Keratinocyte (primary cell): Measurements from ENCODE around the gene STK32B. TPM values are rescaled to one million over a fixed set of nuclear protein-coding genes. Genes with fewer than 3 reads are reported as not detected.

ENCODE experiments used
- DNase-seq: peaks from one replicate; pipeline ENCODE4 v3.0.0-alpha.2; 2011; ENCODE audit warnings: low read depth, missing footprints, low spot score
- FAIRE-seq: peaks from 2 replicates; lab custom pipeline; 2011; peaks lifted over from hg19 to GRCh38; lab: Jason Lieb, UNC
- H2AFZ ChIP-seq: 2 replicates; pipeline ENCODE4 v1.6.0; 2012; ENCODE audit warnings: low read length, control low read depth, inconsistent platforms; ENCODE audit not compliant: control insufficient read depth
- H3K27ac ChIP-seq: 2 replicates; pipeline ENCODE4 v1.5.1; 2011; ENCODE audit warnings: low read length; ENCODE audit not compliant: control insufficient read depth, insufficient read depth
- H3K27me3 ChIP-seq: 3 replicates; pipeline ENCODE4 v1.6.0; 2011; ENCODE audit warnings: low read length; ENCODE audit not compliant: control insufficient read depth, insufficient read depth; ENCODE audit errors: extremely low read depth
- H3K36me3 ChIP-seq, 2 experiments: 2 replicates in 1 of 2; 3 replicates in 1 of 2; pipeline ENCODE4 v1.5.1; 2011; ENCODE audit warnings: low read length in 2 of 2, mild to moderate bottlenecking in 1 of 2; ENCODE audit not compliant: control insufficient read depth in 2 of 2, insufficient read depth in 2 of 2; ENCODE audit errors: extremely low read depth in 1 of 2
- H3K4me1 ChIP-seq: 3 replicates; pipeline ENCODE4 v1.5.1; 2011; ENCODE audit warnings: low read length; ENCODE audit not compliant: control insufficient read depth, insufficient read depth; ENCODE audit errors: extremely low read depth
- H3K4me2 ChIP-seq: 3 replicates; pipeline ENCODE4 v1.6.0; 2011; ENCODE audit warnings: low read depth, low read length; ENCODE audit not compliant: control insufficient read depth, insufficient read depth; ENCODE audit errors: extremely low read depth
- H3K4me3 ChIP-seq, 3 experiments: fragments of 200-600 bp in 1 of 3; sonication (generic) in 1 of 3; 2 replicates in 2 of 3; 3 replicates in 1 of 3; pipeline ENCODE4 v1.5.1; 2011 to 2016; ENCODE audit warnings: low read length in 3 of 3, mild to moderate bottlenecking in 3 of 3, control low read depth in 2 of 3, inconsistent platforms in 1 of 3, low read depth in 1 of 3, mixed read lengths in 1 of 3, mixed run types in 1 of 3, moderate library complexity in 1 of 3; ENCODE audit not compliant: control insufficient read depth in 2 of 3, insufficient read depth in 2 of 3; ENCODE audit errors: extremely low read depth in 1 of 3
- H3K79me2 ChIP-seq: 2 replicates; pipeline ENCODE4 v1.6.0; 2012; ENCODE audit warnings: low read length; ENCODE audit not compliant: control insufficient read depth, insufficient read depth
- H3K9ac ChIP-seq: 3 replicates; pipeline ENCODE4 v1.6.0; 2011; ENCODE audit warnings: low read length; ENCODE audit not compliant: control insufficient read depth, insufficient read depth; ENCODE audit errors: extremely low read depth
- H3K9me1 ChIP-seq: 3 replicates; pipeline ENCODE4 v1.6.0; 2011; ENCODE audit warnings: low read length; ENCODE audit not compliant: control insufficient read depth, insufficient read depth; ENCODE audit errors: extremely low read depth
- H3K9me3 ChIP-seq: 2 replicates; pipeline ENCODE4 v1.5.1; 2012; ENCODE audit warnings: low read depth, low read length; ENCODE audit not compliant: control insufficient read depth
- H4K20me1 ChIP-seq: 3 replicates; pipeline ENCODE4 v1.6.0; 2011; ENCODE audit warnings: low read length; ENCODE audit not compliant: control insufficient read depth, insufficient read depth; ENCODE audit errors: extremely low read depth
- EZH2 ChIP-seq: IDR thresholded peaks from one replicate; pipeline ENCODE4 v1.6.1; 2012; ENCODE audit warnings: inconsistent platforms, mild to moderate bottlenecking, low read length, moderate library complexity
- dilution Hi-C: fragments of 300-500 bp; cut with MboI; formaldehyde crosslinking; loops from one replicate; pipeline ENCODE4 v1.7.0; 2020; ENCODE audit warnings: low sequenced_read_pairs; ENCODE audit not compliant: extremely low pct_ligation_motif_present
- polyA plus RNA-seq, 5 experiments: library from polyadenylated mRNA; depleted of rRNA in 3 of 5; stranded (reverse) in 3 of 5; stranded (forward) in 1 of 5; unstranded in 1 of 5; fragments of >200 nt; gene quantifications; 1 replicate in 1 of 5; 2 replicates in 3 of 5; 3 replicates in 1 of 5; pipeline versions ENCODE4 v1.2.1 to v1.2.3, GENCODE V29; 2011 to 2012; ENCODE audit warnings: missing spikeins in 2 of 5, low read depth in 1 of 5, low replicate concordance in 1 of 5
- TF ChIP-seq, protein P1 (sequence below), 3 experiments: IDR thresholded peaks in 1 of 3; conservative IDR thresholded peaks in 1 of 3; optimal IDR thresholded peaks in 1 of 3; 2 replicates in 2 of 3; 3 replicates in 1 of 3; pipeline versions ENCODE3 to v1.5.1; 2011; ENCODE audit warnings: low read length in 3 of 3, mild to moderate bottlenecking in 3 of 3, moderate library complexity in 2 of 3, control low read depth in 1 of 3, inconsistent platforms in 1 of 3; ENCODE audit not compliant: insufficient read depth in 2 of 3; ENCODE audit errors: extremely low read depth in 1 of 3

STK32B gene
- polyA plus RNA-seq, 1 donor (not counting 4 experiments of a cell fraction or from before 2014, with no cell fraction given) = 3.4 TPM

DNA sequence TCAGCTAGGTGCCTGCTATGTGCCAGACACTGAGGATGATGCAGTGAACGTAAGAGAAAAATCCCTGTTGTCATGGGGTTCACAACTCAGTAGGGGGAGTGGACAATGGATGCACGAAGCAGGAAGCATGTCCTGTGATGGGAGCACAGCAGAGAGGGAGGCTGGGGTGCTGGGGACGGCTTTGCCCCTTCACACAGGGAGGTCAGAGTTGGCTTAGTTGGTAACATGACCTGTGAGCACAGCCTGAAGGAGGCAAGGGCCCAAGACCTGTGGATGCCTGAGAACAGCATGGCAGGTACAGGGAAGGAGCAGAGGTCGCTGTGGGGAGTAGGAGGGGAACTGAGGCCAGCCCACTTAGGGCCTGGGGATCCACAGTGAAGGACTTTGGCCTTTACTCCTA lies 109.4 kb downstream of the STK32B start:
- Histone ChIP-seq H3K4me3 (no peak overlapping the region), H3K9ac (no peak overlapping the region), H3K27me3 (no peaks in the 10 kb centered on the region), H3K27ac (no peak overlapping the region), H3K9me1 (no peaks in the 10 kb centered on the region), H3K36me3 (no peaks in the 10 kb centered on the region), H3K79me2 (no peaks in the 10 kb centered on the region), H4K20me1 (no peaks in the 10 kb centered on the region), H3K4me1 (peaks cover under 1% of the 10 kb centered on the region), H2AFZ (no peak overlapping the region), H3K4me2 (no peak overlapping the region), H3K9me3 (no peaks in the 10 kb centered on the region)
- no peak for TF ChIP-seq EZH2
- TF ChIP-seq, protein P1, sequence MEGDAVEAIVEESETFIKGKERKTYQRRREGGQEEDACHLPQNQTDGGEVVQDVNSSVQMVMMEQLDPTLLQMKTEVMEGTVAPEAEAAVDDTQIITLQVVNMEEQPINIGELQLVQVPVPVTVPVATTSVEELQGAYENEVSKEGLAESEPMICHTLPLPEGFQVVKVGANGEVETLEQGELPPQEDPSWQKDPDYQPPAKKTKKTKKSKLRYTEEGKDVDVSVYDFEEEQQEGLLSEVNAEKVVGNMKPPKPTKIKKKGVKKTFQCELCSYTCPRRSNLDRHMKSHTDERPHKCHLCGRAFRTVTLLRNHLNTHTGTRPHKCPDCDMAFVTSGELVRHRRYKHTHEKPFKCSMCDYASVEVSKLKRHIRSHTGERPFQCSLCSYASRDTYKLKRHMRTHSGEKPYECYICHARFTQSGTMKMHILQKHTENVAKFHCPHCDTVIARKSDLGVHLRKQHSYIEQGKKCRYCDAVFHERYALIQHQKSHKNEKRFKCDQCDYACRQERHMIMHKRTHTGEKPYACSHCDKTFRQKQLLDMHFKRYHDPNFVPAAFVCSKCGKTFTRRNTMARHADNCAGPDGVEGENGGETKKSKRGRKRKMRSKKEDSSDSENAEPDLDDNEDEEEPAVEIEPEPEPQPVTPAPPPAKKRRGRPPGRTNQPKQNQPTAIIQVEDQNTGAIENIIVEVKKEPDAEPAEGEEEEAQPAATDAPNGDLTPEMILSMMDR (optimal IDR thresholded peaks at IDR 0.05 in 1 of 3, IDR thresholded peaks at IDR 0.05 in 1 of 3, conservative IDR thresholded peaks at IDR 0.05 in 1 of 3; ENCODE audit: extremely low read depth in 1 of 3, insufficient read depth in 2 of 3, low read length in 3 of 3) = no peak
- dilution Hi-C loops = no loop called here
- FAIRE-seq = no peak
- DNase-seq = no peak

DNA sequence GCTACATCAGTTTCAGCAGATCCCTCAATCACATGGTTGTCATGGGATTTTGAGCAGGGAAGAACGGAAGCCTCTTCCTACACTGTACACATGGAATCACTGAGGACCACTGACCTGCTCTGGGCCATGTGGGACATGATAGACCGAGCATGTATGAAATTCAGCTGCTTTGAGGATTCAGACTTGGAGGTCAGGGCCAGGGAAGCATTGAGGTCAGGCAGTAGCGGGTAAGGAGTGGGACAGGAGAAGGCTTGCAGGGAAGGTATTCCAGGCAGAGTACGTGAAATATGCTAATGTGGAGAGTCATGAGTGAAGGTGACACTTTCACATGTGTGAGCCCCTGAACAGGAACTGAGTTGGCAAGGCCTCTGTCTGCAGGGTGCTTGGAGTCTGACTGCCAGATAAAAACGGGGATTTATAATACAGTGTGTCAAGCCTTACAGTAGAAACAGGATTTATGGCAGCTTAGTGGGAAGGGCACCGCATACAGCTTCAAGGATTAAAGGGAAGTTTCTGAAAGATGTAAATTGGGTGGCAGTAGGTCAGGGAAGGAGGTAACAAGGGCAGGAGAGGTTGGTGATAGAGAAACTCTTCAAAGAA lies 111.7 kb downstream of the STK32B start:
- Histone ChIP-seq H3K9me3 (no peaks in the 10 kb centered on the region), H3K4me3 (no peak overlapping the region), H3K36me3 (no peaks in the 10 kb centered on the region), H4K20me1 (no peaks in the 10 kb centered on the region), H3K27me3 (no peaks in the 10 kb centered on the region), H3K4me1 (peaks cover 2% of the 10 kb centered on the region), H3K9me1 (no peaks in the 10 kb centered on the region), H3K9ac (no peak overlapping the region), H3K27ac (no peak overlapping the region), H3K4me2 (no peak overlapping the region), H2AFZ (no peak overlapping the region), H3K79me2 (no peaks in the 10 kb centered on the region)
- no peak for FAIRE-seq
- no peak for DNase-seq
- no peak for TF ChIP-seq EZH2
- TF ChIP-seq, protein P1 (optimal IDR thresholded peaks at IDR 0.05 in 1 of 3, IDR thresholded peaks at IDR 0.05 in 1 of 3, conservative IDR thresholded peaks at IDR 0.05 in 1 of 3; ENCODE audit: extremely low read depth in 1 of 3, insufficient read depth in 2 of 3, low read length in 3 of 3) = no peak
- dilution Hi-C loops = no loop called here
